HepG2 (cell line): ENCODE results near the gene ZNF772. TPM values are rescaled to one million over a fixed set of nuclear protein-coding genes. Genes with fewer than 3 reads are reported as not detected.

ENCODE experiments used
- ATM ChIP-seq: fragments of 450-650 bp; IDR thresholded peaks from 2 replicates; pipeline ENCODE4 v1.7.1; 2017; ENCODE audit warnings: mild to moderate bottlenecking, borderline replicate concordance
- DPF2 ChIP-seq: sonication (generic); formaldehyde crosslinking; IDR thresholded peaks from 2 replicates; pipeline ENCODE4 v1.4.0; 2020; ENCODE audit warnings: mild to moderate bottlenecking, low read depth, missing genetic modification reagents, borderline replicate concordance
- ELF1 ChIP-seq: sonication (generic); formaldehyde crosslinking; IDR thresholded peaks from 2 replicates; pipeline ENCODE4 v1.4.0; 2020; ENCODE audit warnings: missing genetic modification reagents
- FOXK1 ChIP-seq: sonication (generic); formaldehyde crosslinking; IDR thresholded peaks from 2 replicates; pipeline ENCODE4 v1.4.0; 2020; ENCODE audit warnings: low read depth, missing genetic modification reagents, borderline replicate concordance
- HES4 ChIP-seq: sonication (generic); formaldehyde crosslinking; IDR thresholded peaks from 2 replicates; pipeline ENCODE4 v1.9.0; 2021; ENCODE audit warnings: mild to moderate bottlenecking, missing genetic modification reagents, borderline replicate concordance
- ISL2 ChIP-seq: sonication (generic); formaldehyde crosslinking; IDR thresholded peaks from 2 replicates; pipeline ENCODE4 v1.5.0; 2020; ENCODE audit warnings: missing genetic modification reagents
- KLF11 ChIP-seq: IDR thresholded peaks from 2 replicates; pipeline ENCODE4 v1.6.1; 2016; ENCODE audit warnings: missing compliant biosample characterization
- MEIS2 ChIP-seq: sonication (generic); formaldehyde crosslinking; IDR thresholded peaks from 2 replicates; pipeline ENCODE4 v1.9.0; 2021; ENCODE audit warnings: mild to moderate bottlenecking, missing genetic modification reagents
- NFE2L1 ChIP-seq: sonication (generic); formaldehyde crosslinking; IDR thresholded peaks from 2 replicates; pipeline ENCODE4 v1.4.0; 2020; ENCODE audit warnings: missing genetic modification reagents, mild to moderate bottlenecking, borderline replicate concordance
- PAWR ChIP-seq: sonication (generic); formaldehyde crosslinking; IDR thresholded peaks from 2 replicates; pipeline ENCODE4 v1.4.0; 2020; ENCODE audit warnings: missing genetic modification reagents, mild to moderate bottlenecking, borderline replicate concordance
- SUZ12 ChIP-seq: fragments of 150-350 bp; IDR thresholded peaks from 2 replicates; pipeline ENCODE4 v1.6.1; 2014; ENCODE audit warnings: low read depth, low read length
- TBL1XR1 ChIP-seq: fragments of 150-350 bp; IDR thresholded peaks from 2 replicates; pipeline ENCODE4 v1.6.1; 2014; ENCODE audit warnings: borderline replicate concordance, low read length; ENCODE audit not compliant: partially characterized antibody
- THAP11 ChIP-seq: IDR thresholded peaks from 2 replicates; pipeline ENCODE4 v1.6.1; 2016; ENCODE audit warnings: missing biosample characterization, missing genetic modification reagents
- ZBTB7B ChIP-seq: sonication (generic); formaldehyde crosslinking; IDR thresholded peaks from 2 replicates; pipeline ENCODE4 v1.4.0; 2020; ENCODE audit warnings: missing genetic modification reagents
- ZMYM2 ChIP-seq: sonication (generic); formaldehyde crosslinking; IDR thresholded peaks from 2 replicates; pipeline ENCODE4 v1.8.0; 2022; ENCODE audit warnings: mild to moderate bottlenecking, missing genetic modification reagents
- ZNF160 ChIP-seq: sonication (generic); formaldehyde crosslinking; IDR thresholded peaks from 2 replicates; pipeline ENCODE4 v1.8.0; 2022; ENCODE audit warnings: mild to moderate bottlenecking, inconsistent platforms, missing genetic modification reagents
- ZNF281 ChIP-seq: sonication (generic); formaldehyde crosslinking; IDR thresholded peaks from 2 replicates; pipeline ENCODE4 v1.4.0; 2020; ENCODE audit warnings: missing genetic modification reagents, borderline replicate concordance
- ZNF350 ChIP-seq: sonication (generic); formaldehyde crosslinking; IDR thresholded peaks from 2 replicates; pipeline ENCODE4 v1.4.0; 2020; ENCODE audit warnings: mild to moderate bottlenecking, low read depth, missing genetic modification reagents, borderline replicate concordance
- ZNF44 ChIP-seq: sonication (generic); formaldehyde crosslinking; IDR thresholded peaks from 2 replicates; pipeline ENCODE4 v1.5.1; 2020; ENCODE audit warnings: mild to moderate bottlenecking, missing genetic modification reagents
- ZNF484 ChIP-seq: sonication (generic); formaldehyde crosslinking; IDR thresholded peaks from 2 replicates; pipeline ENCODE4 v1.5.1; 2020; ENCODE audit warnings: mild to moderate bottlenecking, low read depth, missing genetic modification reagents, borderline replicate concordance
- ZNF556 ChIP-seq: sonication (generic); formaldehyde crosslinking; IDR thresholded peaks from 2 replicates; pipeline ENCODE4 v1.4.0; 2020; ENCODE audit warnings: mild to moderate bottlenecking, missing genetic modification reagents, borderline replicate concordance
- ZNF562 ChIP-seq: sonication (generic); formaldehyde crosslinking; IDR thresholded peaks from 2 replicates; pipeline ENCODE4 v1.8.0; 2022; ENCODE audit warnings: missing genetic modification reagents, borderline replicate concordance
- ZNF709 ChIP-seq: sonication (generic); formaldehyde crosslinking; IDR thresholded peaks from 2 replicates; pipeline ENCODE4 v1.5.0; 2020; ENCODE audit warnings: mild to moderate bottlenecking, missing genetic modification reagents
- ZNF766 ChIP-seq: sonication (generic); formaldehyde crosslinking; IDR thresholded peaks from 2 replicates; pipeline ENCODE4 v1.5.0; 2020; ENCODE audit warnings: missing genetic modification reagents, borderline replicate concordance
- ZNF772 ChIP-seq: sonication (generic); formaldehyde crosslinking; IDR thresholded peaks from 2 replicates; pipeline ENCODE4 v1.5.0; 2020; ENCODE audit warnings: mild to moderate bottlenecking, missing genetic modification reagents
- ZNF784 ChIP-seq: sonication (generic); formaldehyde crosslinking; IDR thresholded peaks from 2 replicates; pipeline ENCODE4 v1.5.1; 2020; ENCODE audit warnings: missing genetic modification reagents, mild to moderate bottlenecking, borderline replicate concordance
- ZNF879 ChIP-seq: sonication (generic); formaldehyde crosslinking; IDR thresholded peaks from 2 replicates; pipeline ENCODE4 v1.8.1; 2023; ENCODE audit warnings: missing genetic modification reagents
- polyA plus RNA-seq, 8 experiments: library from polyadenylated mRNA; depleted of rRNA in 3 of 8; stranded (reverse) in 7 of 8; unstranded in 1 of 8; fragments of >200 nt; fragmentation: Illumina TruSeq in 4 of 8; extraction: Trizol in 4 of 8; gene quantifications; 2 replicates each; pipeline versions ENCODE4 v1.2.1 to v1.2.3, GENCODE V29; 2011 to 2016; ENCODE audit warnings: low read depth in 4 of 8, missing spikeins in 1 of 8, mixed read lengths in 1 of 8; ENCODE audit not compliant: insufficient read depth in 1 of 8
- total RNA-seq, 5 experiments: library from RNA; depleted of rRNA; stranded (reverse); fragments of >200 nt; fragmentation: Illumina TruSeq; extraction: Trizol; gene quantifications; 2 replicates each; pipeline ENCODE4 v1.2.3, GENCODE V29; 2016; ENCODE audit warnings: low read depth in 1 of 5

The ZNF772 gene
- total and polyA plus RNA-seq, 2 of the 13 experiments (the other 11 are each of a cell fraction or from before 2014, with no cell fraction given) = 3.1 to 17.2 TPM

- no peak for TF ChIP-seq ZNF160 (CRISPR knock-in tag)
- no peak for TF ChIP-seq TBL1XR1
- peak; percentile 79; the same call in 1 of the 2 replicates for TF ChIP-seq ZNF350
- TF ChIP-seq KLF11 (CRISPR knock-in tag) = no peak
- TF ChIP-seq ZNF772 (CRISPR knock-in tag) = 0 out of 2 replicates have a peak, but pooled peaks have one; percentile 27
- TF ChIP-seq ZNF556 (CRISPR knock-in tag) = peak; percentile 81
- no peak for TF ChIP-seq ZMYM2 (CRISPR knock-in tag)
- TF ChIP-seq MEIS2 (CRISPR knock-in tag) = no peak
- peak; percentile 76; the same call in 1 of the 2 replicates for TF ChIP-seq ELF1 (CRISPR knock-in tag)
- TF ChIP-seq ZNF709 = no peak; the same call in 1 of the 2 replicates
- TF ChIP-seq FOXK1 (CRISPR knock-in tag) = peak; percentile 85; the same call in 1 of the 2 replicates
- no peak for TF ChIP-seq ATM
- TF ChIP-seq THAP11 = peak; percentile 100
- no peak for TF ChIP-seq PAWR (CRISPR knock-in tag)
- peak; percentile 94 for TF ChIP-seq SUZ12
- TF ChIP-seq ZNF281 (CRISPR knock-in tag) = no peak
- TF ChIP-seq ZNF484 = no peak
- TF ChIP-seq ZNF879 = peak; percentile 69; the same call in 1 of the 2 replicates
- TF ChIP-seq ZNF44 (CRISPR knock-in tag) = no peak
- no peak for TF ChIP-seq ZNF766 (CRISPR knock-in tag)
- 0 out of 2 replicates have a peak, but pooled peaks have one; percentile 30 for TF ChIP-seq ISL2
- no peak; the same call in 1 of the 2 replicates for TF ChIP-seq ZBTB7B (CRISPR knock-in tag)
- no peak for TF ChIP-seq DPF2 (CRISPR knock-in tag)
- TF ChIP-seq NFE2L1 (CRISPR knock-in tag) = no peak
- no peak for TF ChIP-seq ZNF784 (CRISPR knock-in tag)
- no peak for TF ChIP-seq ZNF562
- TF ChIP-seq HES4 = no peak
Measured at GRCh38 chr19:57435062-57435978, 42.0 kb downstream of the ZNF772 start, which contains the start of gene ZNF749 (continued).
